ENCODE measurements around the gene COPE. TPM values are rescaled to one million over a fixed set of nuclear protein-coding genes. Genes with fewer than 3 reads are reported as not detected.
"Not testable (repeated sequence)": the region's sequence is repeated elsewhere in the genome, so short reads cannot be mapped to it uniquely, and the experiment has no call there.

The COPE gene
- total RNA-seq, 1 experiment from 2014 or later = 221 TPM

DNA sequence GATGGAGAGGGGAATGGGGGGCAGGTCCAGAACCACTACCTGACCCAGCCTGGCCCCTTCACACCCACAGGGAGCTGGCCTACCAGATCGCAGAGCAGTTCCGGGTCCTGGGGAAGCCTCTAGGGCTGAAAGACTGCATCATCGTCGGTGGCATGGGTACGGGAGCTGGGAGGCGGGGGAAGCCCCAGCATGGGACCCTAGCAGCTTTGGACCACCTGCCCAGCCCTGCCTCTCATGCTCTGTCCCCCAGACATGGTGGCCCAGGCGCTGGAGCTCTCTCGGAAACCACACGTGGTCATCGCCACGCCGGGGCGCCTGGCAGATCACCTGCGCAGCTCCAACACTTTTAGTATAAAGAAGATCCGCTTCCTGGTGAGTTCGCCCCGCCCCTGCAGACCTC, 2.4 kb upstream of the COPE start:
- no TSS peak for BruUV-seq (replicated peaks)
- no peak overlapping the region for H3K27ac ChIP-seq
- H3K27me3 ChIP-seq (ENCODE audit: insufficient read depth, low read depth) = no peaks in the 10 kb centered on the region
- TF ChIP-seq, protein P1, sequence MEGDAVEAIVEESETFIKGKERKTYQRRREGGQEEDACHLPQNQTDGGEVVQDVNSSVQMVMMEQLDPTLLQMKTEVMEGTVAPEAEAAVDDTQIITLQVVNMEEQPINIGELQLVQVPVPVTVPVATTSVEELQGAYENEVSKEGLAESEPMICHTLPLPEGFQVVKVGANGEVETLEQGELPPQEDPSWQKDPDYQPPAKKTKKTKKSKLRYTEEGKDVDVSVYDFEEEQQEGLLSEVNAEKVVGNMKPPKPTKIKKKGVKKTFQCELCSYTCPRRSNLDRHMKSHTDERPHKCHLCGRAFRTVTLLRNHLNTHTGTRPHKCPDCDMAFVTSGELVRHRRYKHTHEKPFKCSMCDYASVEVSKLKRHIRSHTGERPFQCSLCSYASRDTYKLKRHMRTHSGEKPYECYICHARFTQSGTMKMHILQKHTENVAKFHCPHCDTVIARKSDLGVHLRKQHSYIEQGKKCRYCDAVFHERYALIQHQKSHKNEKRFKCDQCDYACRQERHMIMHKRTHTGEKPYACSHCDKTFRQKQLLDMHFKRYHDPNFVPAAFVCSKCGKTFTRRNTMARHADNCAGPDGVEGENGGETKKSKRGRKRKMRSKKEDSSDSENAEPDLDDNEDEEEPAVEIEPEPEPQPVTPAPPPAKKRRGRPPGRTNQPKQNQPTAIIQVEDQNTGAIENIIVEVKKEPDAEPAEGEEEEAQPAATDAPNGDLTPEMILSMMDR (conservative IDR thresholded peaks at IDR 0.05) = no peak
- TF ChIP-seq EZH2 (IDR thresholded peaks at IDR 0.05; ENCODE audit: low read depth) = no peak
- peaks cover 12% of the 10 kb centered on the region for H4K20me1 ChIP-seq (ENCODE audit: insufficient read depth)
- peaks cover 15% of the 10 kb centered on the region for H3K36me3 ChIP-seq (ENCODE audit: low read depth)
- POLR2A ChIA-PET (ENCODE audit: unreplicated experiment) = no interaction called here
- intact Hi-C loops (cut with micrococcal nuclease; ENCODE audit: unreplicated experiment) = no loop called here
- peaks cover 11% of the 10 kb centered on the region; the same call in 1 of the 2 replicates for H3F3A ChIP-seq (ENCODE audit: insufficient read depth, low read depth)
- H3K79me2 ChIP-seq (ENCODE audit: low read depth) = peaks cover 45% of the 10 kb centered on the region
- CTCF ChIA-PET = no interaction called here
- H2AFZ ChIP-seq = no peak overlapping the region
- no peak for DNase-seq
- H3K4me1 ChIP-seq (replicated peaks; ENCODE audit: insufficient read depth) = peaks cover 17% of the 10 kb centered on the region
- no peak overlapping the region for H3K4me3 ChIP-seq
- H3K4me2 ChIP-seq = no peak overlapping the region
- no peaks in the 10 kb centered on the region for H3K9me3 ChIP-seq (ENCODE audit: insufficient read depth, low read depth)
- H3K9me2 ChIP-seq (ENCODE audit: insufficient read depth) = no peaks in the 10 kb centered on the region

DNA sequence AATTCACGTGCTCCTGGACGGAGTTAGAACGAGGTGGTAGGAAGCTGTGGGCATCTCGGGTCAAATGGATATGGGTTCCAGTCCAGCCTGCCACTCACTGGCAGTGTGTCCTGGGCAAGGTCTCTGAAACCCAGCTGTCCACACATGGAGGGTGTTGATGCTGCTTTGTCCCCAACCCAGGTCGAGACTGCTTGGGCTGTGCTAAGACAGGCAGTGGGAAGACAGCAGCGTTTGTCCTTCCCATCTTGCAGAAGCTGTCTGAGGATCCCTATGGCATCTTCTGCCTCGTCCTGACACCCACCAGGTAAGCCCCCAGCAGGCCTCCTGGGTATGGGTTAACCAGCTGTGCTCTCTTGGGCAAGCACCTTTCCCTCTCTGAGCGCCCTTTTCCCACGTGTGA, 1.2 kb upstream of the COPE start:
- Histone ChIP-seq H3F3A (ENCODE audit: insufficient read depth, low read depth) (peaks cover 9% of the 10 kb centered on the region; the same call in 1 of the 2 replicates), H4K20me1 (ENCODE audit: insufficient read depth) (peaks cover 24% of the 10 kb centered on the region), H3K36me3 (ENCODE audit: low read depth) (peaks cover 16% of the 10 kb centered on the region), H2AFZ (no peak overlapping the region), H3K4me2 (peak overlapping the region; percentile 98), H3K9me3 (ENCODE audit: insufficient read depth, low read depth) (no peaks in the 10 kb centered on the region), H3K4me1 (replicated peaks; ENCODE audit: insufficient read depth) (peaks cover 17% of the 10 kb centered on the region), H3K9me2 (ENCODE audit: insufficient read depth) (no peaks in the 10 kb centered on the region), H3K79me2 (ENCODE audit: low read depth) (peaks cover 56% of the 10 kb centered on the region), H3K27ac (no peak overlapping the region), H3K4me3 (peak overlapping the region; percentile 72), H3K27me3 (ENCODE audit: insufficient read depth, low read depth) (no peaks in the 10 kb centered on the region)
- CTCF ChIA-PET = no interaction called here
- intact Hi-C loops (cut with micrococcal nuclease; ENCODE audit: unreplicated experiment) = no loop called here
- POLR2A ChIA-PET (ENCODE audit: unreplicated experiment) = no interaction called here
- TF ChIP-seq, protein P1 (conservative IDR thresholded peaks at IDR 0.05) = no peak
- no peak for TF ChIP-seq EZH2 (IDR thresholded peaks at IDR 0.05; ENCODE audit: low read depth)
- no TSS peak for BruUV-seq (replicated peaks)
- no peak for DNase-seq

DNA sequence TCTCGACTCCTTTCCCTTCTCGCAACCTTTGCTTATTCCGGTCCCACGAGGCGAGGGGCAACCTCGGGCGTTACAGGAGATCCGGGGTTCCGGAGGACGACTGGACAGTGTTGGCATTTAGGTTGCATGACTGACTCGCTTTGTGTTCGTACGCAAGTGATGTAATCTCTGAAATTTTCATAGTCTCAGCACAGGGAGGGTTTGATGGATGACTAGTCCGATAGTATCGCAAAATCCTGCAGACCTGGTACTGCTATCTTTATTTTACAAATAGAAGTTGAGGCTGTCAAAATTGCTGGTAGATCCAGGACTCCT, 670 bp upstream of the COPE start:
- intact Hi-C loops (cut with micrococcal nuclease; ENCODE audit: unreplicated experiment) = loop anchor here (1.0 to 10.0 kb wide), 4 partner anchors 21 to 445 kb away; partner anchors contain the start of genes HOMER3 and UBA52
- H4K20me1 ChIP-seq (ENCODE audit: insufficient read depth) = peaks cover 30% of the 10 kb centered on the region

DNA sequence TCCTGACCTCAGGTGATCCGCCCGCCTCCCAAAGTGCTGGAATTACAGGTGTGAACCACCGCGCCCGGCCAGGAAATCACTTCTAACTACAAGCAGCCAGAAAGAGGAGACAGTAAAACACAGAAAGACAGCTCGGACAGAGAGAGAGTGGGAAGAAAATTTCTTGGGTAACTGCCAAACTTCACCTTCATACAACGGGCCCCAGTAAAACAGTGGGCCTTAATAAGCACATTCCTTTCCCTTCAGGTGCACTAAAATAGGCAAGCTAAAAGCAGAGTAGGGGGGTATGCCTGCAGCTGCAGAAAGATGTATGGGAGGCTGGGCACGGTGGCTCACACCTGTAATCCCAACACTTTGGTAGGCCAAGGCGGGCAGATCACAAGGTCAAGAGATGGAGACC, 1.6 kb downstream of the COPE start:
- intact Hi-C loops (cut with micrococcal nuclease; ENCODE audit: unreplicated experiment) = loop anchor here (10.0 kb wide), 2 partner anchors 343 to 443 kb away; partner anchors contain the start of gene UBA52
- POLR2A ChIA-PET (ENCODE audit: unreplicated experiment) = interaction anchor here (0.7 kb wide), 1 partner anchor 476 kb away, joined by 3 read pairs; no protein-coding TSS in a partner anchor

More for the DNA sequence above, 670 bp upstream of the COPE start:
- POLR2A ChIA-PET (ENCODE audit: unreplicated experiment) = interaction anchor here (0.6 kb wide), 2 partner anchors 640 to 822 kb away, joined by 3 read pairs; no protein-coding TSS in a partner anchor
- H3K9me2 ChIP-seq (ENCODE audit: insufficient read depth) = no peaks in the 10 kb centered on the region
- no peak for TF ChIP-seq EZH2 (IDR thresholded peaks at IDR 0.05; ENCODE audit: low read depth)
- TF ChIP-seq, protein P1 (conservative IDR thresholded peaks at IDR 0.05) = no peak
- TSS peak; percentile 72 for BruUV-seq (replicated peaks)
- H3K27ac ChIP-seq = no peak overlapping the region
- H3K4me2 ChIP-seq = peak overlapping the region; percentile 98
- peaks cover 16% of the 10 kb centered on the region for H3K36me3 ChIP-seq (ENCODE audit: low read depth)
- peaks cover 9% of the 10 kb centered on the region; the same call in 1 of the 2 replicates for H3F3A ChIP-seq (ENCODE audit: insufficient read depth, low read depth)
- peak overlapping the region; percentile 76 for H2AFZ ChIP-seq
- DNase-seq = no peak
- peak overlapping the region; percentile 72 for H3K4me3 ChIP-seq
- H3K79me2 ChIP-seq (ENCODE audit: low read depth) = peaks cover 62% of the 10 kb centered on the region
- no peaks in the 10 kb centered on the region for H3K9me3 ChIP-seq (ENCODE audit: insufficient read depth, low read depth)
- CTCF ChIA-PET = interaction anchor here (0.6 to 1.4 kb wide), 2 partner anchors 67 to 621 kb away, joined by 4 to 9 read pairs; no protein-coding TSS in a partner anchor
- peaks cover 17% of the 10 kb centered on the region for H3K4me1 ChIP-seq (replicated peaks; ENCODE audit: insufficient read depth)
- no peaks in the 10 kb centered on the region for H3K27me3 ChIP-seq (ENCODE audit: insufficient read depth, low read depth)

More for the DNA sequence above, 1.6 kb downstream of the COPE start:
- H3F3A ChIP-seq (ENCODE audit: insufficient read depth, low read depth); H2AFZ ChIP-seq; H3K27me3 ChIP-seq (ENCODE audit: insufficient read depth, low read depth); BruUV-seq (replicated peaks); H3K9me2 ChIP-seq (ENCODE audit: insufficient read depth); DNase-seq; H3K9me3 ChIP-seq (ENCODE audit: insufficient read depth, low read depth); H3K27ac ChIP-seq; H3K36me3 ChIP-seq (ENCODE audit: low read depth): not testable (repeated sequence)
- Histone ChIP-seq H3K79me2 (ENCODE audit: low read depth) (peaks cover 85% of the 10 kb centered on the region), H3K4me2 (peak overlapping the region; percentile 79), H3K4me3 (peak overlapping the region; percentile 72; the same call in 1 of the 2 replicates), H3K4me1 (replicated peaks; ENCODE audit: insufficient read depth) (peaks cover 17% of the 10 kb centered on the region), H4K20me1 (ENCODE audit: insufficient read depth) (peaks cover 52% of the 10 kb centered on the region)
- CTCF ChIA-PET = interaction anchor here (0.6 kb wide), 1 partner anchor 219 kb away, joined by 4 read pairs; no protein-coding TSS in a partner anchor

All from PC-9 (cell line).